RWPE2 (cell line): Measurements from ENCODE around the gene SOCS7.

Experiments
- ATAC-seq: fragments of 200-7000 bp; cut with Tn5 transposase; 3 replicates; pipeline ENCODE4 v1.9.1; 2021; ENCODE audit warnings: low read depth
- DNase-seq: peaks from one replicate; pipeline ENCODE4 v3.0.0-alpha.2; 2020; ENCODE audit warnings: low spot score
- H3K27ac ChIP-seq: fragments of 450-650 bp; 2 replicates; pipeline ENCODE4 v1.5.1; 2017; ENCODE audit warnings: mild to moderate bottlenecking; ENCODE audit not compliant: poor library complexity, severe bottlenecking
- H3K27me3 ChIP-seq: fragments of 250-450 bp; sonication (Bioruptor Pico); 2 replicates; pipeline ENCODE4 v1.5.1; 2021; ENCODE audit warnings: mild to moderate bottlenecking, moderate library complexity; ENCODE audit not compliant: insufficient read depth, poor library complexity, severe bottlenecking
- H3K36me3 ChIP-seq: fragments of 250-450 bp; sonication (Bioruptor Pico); 2 replicates; pipeline ENCODE4 v1.5.1; 2020; ENCODE audit warnings: low read depth, mild to moderate bottlenecking, moderate library complexity
- H3K4me1 ChIP-seq: fragments of 250-450 bp; sonication (Bioruptor Pico); 2 replicates; pipeline ENCODE4 v1.5.1; 2021; ENCODE audit warnings: mild to moderate bottlenecking, moderate library complexity; ENCODE audit not compliant: insufficient read depth, poor library complexity, severe bottlenecking
- H3K4me3 ChIP-seq: fragments of 250-450 bp; sonication (Bioruptor Pico); 2 replicates; pipeline ENCODE4 v1.5.1; 2021; ENCODE audit warnings: mild to moderate bottlenecking, moderate library complexity; ENCODE audit not compliant: severe bottlenecking
- H3K9me3 ChIP-seq: fragments of 250-450 bp; sonication (Bioruptor Pico); 2 replicates; pipeline ENCODE4 v1.5.1; 2021; ENCODE audit warnings: mild to moderate bottlenecking, moderate library complexity; ENCODE audit not compliant: severe bottlenecking
- TF ChIP-seq, protein P1 (sequence below): fragments of 450-650 bp; IDR thresholded peaks from one replicate; pipeline ENCODE4 v1.5.1; 2017; ENCODE audit warnings: mild to moderate bottlenecking, moderate library complexity; ENCODE audit not compliant: poor library complexity, severe bottlenecking

The SOCS7 gene

DNA sequence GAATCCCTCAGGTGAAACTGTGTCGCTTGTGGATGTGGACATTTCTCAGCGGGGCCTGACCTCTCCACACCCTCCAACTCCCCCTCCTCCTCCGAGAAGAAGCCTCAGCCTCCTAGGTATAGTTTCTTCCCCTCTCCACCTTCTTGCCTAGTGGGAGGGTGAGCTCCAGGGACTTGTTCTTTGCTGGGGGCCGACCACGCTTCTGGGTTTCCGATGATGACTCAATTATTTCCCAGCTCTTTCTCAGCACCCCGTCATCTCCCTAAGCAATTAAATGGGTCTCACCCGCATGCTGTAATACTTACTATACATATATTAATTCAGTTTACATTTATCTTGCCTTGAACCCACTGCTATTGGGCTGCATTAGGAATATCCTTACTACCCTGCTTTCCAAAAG, 13.1 kb downstream of the SOCS7 start:
- H3K4me3 ChIP-seq: no peak overlapping the region
- H3K27ac ChIP-seq: no peak overlapping the region
- H3K27me3 ChIP-seq: no peaks in the 10 kb centered on the region
- ATAC-seq: no peak
- TF ChIP-seq, protein P1, sequence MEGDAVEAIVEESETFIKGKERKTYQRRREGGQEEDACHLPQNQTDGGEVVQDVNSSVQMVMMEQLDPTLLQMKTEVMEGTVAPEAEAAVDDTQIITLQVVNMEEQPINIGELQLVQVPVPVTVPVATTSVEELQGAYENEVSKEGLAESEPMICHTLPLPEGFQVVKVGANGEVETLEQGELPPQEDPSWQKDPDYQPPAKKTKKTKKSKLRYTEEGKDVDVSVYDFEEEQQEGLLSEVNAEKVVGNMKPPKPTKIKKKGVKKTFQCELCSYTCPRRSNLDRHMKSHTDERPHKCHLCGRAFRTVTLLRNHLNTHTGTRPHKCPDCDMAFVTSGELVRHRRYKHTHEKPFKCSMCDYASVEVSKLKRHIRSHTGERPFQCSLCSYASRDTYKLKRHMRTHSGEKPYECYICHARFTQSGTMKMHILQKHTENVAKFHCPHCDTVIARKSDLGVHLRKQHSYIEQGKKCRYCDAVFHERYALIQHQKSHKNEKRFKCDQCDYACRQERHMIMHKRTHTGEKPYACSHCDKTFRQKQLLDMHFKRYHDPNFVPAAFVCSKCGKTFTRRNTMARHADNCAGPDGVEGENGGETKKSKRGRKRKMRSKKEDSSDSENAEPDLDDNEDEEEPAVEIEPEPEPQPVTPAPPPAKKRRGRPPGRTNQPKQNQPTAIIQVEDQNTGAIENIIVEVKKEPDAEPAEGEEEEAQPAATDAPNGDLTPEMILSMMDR: no peak
- H3K36me3 ChIP-seq: peaks cover 27% of the 10 kb centered on the region
- H3K9me3 ChIP-seq: no peaks in the 10 kb centered on the region
- DNase-seq: no peak
- H3K4me1 ChIP-seq: peaks cover 2% of the 10 kb centered on the region

DNA sequence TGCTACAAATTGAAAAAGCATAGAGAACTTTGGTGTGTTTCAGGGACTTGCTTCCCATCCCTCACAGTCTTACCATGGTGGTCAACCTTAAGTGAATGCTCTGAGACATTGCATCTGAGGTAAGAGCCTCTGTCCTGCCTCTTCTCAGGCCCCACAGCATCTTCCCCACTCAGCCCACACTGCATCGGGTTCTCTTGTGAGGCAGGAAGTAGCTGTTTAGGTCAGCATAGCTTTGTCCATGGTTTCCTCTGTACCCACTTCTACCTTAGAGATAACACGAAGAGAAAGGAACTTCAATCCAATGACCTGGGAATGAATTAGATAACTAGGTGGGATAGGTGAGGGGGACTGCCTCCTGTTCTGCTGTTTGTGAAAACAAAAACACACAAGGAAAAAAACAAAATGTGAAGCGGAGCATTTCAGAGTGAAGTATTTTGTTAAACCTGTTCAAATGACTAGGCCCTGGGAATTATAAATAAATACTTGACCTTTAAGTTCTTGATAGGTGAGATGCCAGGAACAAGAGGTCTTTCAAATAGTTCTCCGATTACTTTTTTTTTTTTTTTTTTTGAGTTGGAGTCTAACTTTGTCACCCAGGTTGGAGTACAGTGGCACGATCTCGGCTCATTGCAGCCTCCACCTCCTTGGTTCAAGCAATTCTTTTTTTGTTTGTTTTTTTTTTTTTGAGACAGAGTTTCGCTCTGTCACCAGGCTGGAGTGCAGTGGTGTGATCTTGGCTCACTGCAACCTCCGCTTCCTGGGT, 17.7 kb downstream of the SOCS7 start:
- ATAC-seq: no peak
- no peaks in the 10 kb centered on the region for H3K9me3 ChIP-seq
- no peaks in the 10 kb centered on the region for H3K27me3 ChIP-seq
- no peak overlapping the region for H3K4me3 ChIP-seq
- H3K36me3 ChIP-seq: peaks cover 32% of the 10 kb centered on the region
- no peak for DNase-seq
- TF ChIP-seq, protein P1: no peak
- H3K4me1 ChIP-seq: no peaks in the 10 kb centered on the region
- no peak overlapping the region for H3K27ac ChIP-seq

DNA sequence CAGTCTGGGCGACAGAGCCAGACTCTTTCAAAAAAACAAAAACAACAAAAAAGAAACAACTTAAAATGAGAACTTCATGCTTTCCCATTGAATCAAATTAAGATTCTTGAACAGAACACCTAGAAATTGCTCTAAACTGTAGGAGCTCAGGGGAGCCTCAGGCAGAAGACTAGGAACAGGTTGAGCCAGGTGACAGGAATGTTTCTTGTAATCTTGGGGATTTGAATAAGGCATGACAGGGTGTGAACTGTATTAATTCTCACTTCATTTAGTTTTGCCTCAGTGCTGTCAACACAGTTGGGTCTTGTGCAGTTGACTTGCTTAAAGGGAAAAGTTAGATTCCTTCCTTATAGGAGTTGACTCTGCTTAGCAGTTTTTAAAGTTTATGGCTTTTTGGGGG, 27.8 kb downstream of the SOCS7 start:
- Histone ChIP-seq H3K27ac (no peak overlapping the region), H3K4me3 (no peak overlapping the region), H3K36me3 (peaks cover 19% of the 10 kb centered on the region), H3K9me3 (no peaks in the 10 kb centered on the region), H3K27me3 (no peaks in the 10 kb centered on the region), H3K4me1 (no peaks in the 10 kb centered on the region)
- ATAC-seq (no peak), DNase-seq (no peak)
- TF ChIP-seq, protein P1: no peak

DNA sequence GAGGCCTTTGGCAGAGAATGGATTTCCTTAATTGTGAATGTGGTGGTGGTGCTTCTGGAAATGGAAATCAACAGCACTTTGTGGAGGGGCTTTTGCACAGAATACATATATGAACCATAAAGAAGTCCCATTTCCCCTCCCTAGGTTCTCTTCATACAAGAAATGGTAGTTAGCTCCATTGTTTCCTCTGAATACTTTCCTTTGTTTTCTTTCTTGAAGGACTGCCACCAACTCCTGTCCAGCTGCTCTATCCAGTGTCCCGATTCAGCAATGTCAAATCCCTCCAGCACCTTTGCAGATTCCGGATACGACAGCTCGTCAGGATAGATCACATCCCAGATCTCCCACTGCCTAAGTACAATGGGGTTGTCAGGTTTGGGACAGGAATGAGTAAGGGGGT, 43.4 kb downstream of the SOCS7 start:
- TF ChIP-seq, protein P1: no peak
- Histone ChIP-seq H3K9me3 (no peaks in the 10 kb centered on the region), H3K4me3 (no peak overlapping the region), H3K4me1 (no peaks in the 10 kb centered on the region), H3K36me3 (peaks cover 17% of the 10 kb centered on the region), H3K27me3 (no peaks in the 10 kb centered on the region), H3K27ac (no peak overlapping the region)
- DNase-seq (no peak), ATAC-seq (no peak)

DNA sequence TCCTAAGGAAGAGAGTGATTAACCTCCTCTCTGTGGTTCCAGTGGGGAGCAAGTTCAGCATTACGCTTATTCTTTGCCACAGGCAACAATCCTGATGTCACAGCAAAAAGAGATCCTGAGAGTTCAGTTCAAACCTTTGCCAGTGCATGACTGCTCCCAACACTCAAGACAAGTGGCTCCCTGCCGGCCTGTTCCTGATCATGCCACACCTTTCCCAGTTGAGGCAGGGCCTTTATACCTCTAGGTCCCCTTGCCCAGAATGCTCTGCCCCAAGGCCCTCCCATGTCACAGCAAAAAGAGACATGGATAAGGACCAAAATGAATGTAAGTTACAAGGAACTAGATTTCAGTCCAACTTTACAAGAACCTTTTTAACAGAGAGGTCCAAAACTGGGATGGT, 45.6 kb downstream of the SOCS7 start:
- Histone ChIP-seq H3K27me3 (no peaks in the 10 kb centered on the region), H3K27ac (no peak overlapping the region), H3K4me3 (no peak overlapping the region), H3K4me1 (no peaks in the 10 kb centered on the region), H3K36me3 (peaks cover 17% of the 10 kb centered on the region), H3K9me3 (no peaks in the 10 kb centered on the region)
- DNase-seq (no peak), ATAC-seq (no peak)
- TF ChIP-seq, protein P1: no peak
